GM19238 (cell line): ENCODE results near the gene SAPCD1.

ENCODE experiments used
- DNase-seq: peaks from one replicate; pipeline ENCODE4 v3.0.0; 2011; ENCODE audit warnings: low spot score; ENCODE audit not compliant: insufficient read length

Gene SAPCD1

GRCh38 chr6:31750411-31751022 is 11.9 kb upstream of the SAPCD1 start:
- no peak for DNase-seq

DNA sequence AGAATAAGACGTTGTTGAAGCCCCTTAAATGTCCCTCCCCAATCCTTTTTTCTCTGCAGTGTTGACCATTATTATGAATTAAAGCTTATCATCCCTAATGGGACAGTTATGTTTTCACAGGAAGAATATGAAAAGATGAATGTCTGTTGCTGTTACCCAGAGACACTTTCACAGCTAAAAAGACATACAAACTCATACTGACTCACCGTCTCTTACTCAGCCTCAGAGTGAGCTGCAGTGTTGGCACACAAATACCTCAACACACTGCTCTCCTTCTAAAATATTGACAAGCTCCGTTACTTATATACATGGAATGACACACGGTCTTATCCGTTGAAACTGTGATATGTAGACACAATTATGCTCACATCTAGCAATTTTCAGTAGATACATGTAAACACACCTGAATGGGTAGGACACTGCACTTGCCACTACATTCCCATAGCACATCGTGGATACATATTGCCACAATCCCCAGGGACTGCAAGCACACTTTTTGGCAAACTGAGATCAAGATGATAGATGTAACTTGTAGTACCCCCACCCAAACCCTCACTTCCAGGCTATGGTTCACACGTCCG is 9.6 kb upstream of the SAPCD1 start:
- DNase-seq = no peak

DNA sequence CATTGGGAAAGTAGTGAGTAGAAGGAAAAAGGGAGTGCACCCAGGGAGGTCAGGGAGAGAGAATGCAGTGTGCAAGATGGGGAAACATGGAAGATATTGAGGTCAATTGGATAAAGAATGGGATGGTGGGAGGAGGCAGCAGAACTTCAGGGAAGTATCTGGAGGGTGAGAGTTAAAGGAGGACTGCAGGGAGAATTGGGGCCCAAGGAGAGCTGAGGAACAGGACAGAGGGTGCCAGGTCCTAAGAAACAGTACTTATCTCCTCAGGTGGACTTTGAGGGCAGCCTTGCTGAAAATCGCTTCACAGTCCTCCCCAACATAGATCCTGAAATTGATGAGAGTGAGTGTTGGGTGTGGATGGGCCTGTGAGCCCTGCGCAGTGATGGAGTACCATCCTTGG is 4.2 kb upstream of the SAPCD1 start:
- DNase-seq = no peak

GRCh38 chr6:31760790-31761189 is 1.7 kb upstream of the SAPCD1 start:
- DNase-seq = no peak

GRCh38 chr6:31761343-31761742 is 1.1 kb upstream of the SAPCD1 start:
- DNase-seq = no peak

- no peak for DNase-seq
Measured at GRCh38 chr6:31762878-31763618, 592 bp downstream of the SAPCD1 start.

GRCh38 chr6:31763619-31763940 is 1.1 kb downstream of the SAPCD1 start:
- DNase-seq = no peak

- DNase-seq = no peak
Measured at GRCh38 chr6:31764198-31764597, 1.7 kb downstream of the SAPCD1 start.

- DNase-seq = no peak
Measured at GRCh38 chr6:31765559-31765909, 3.1 kb downstream of the SAPCD1 start.

- no peak for DNase-seq
Measured at GRCh38 chr6:31765910-31766794, 3.7 kb downstream of the SAPCD1 start.

DNA sequence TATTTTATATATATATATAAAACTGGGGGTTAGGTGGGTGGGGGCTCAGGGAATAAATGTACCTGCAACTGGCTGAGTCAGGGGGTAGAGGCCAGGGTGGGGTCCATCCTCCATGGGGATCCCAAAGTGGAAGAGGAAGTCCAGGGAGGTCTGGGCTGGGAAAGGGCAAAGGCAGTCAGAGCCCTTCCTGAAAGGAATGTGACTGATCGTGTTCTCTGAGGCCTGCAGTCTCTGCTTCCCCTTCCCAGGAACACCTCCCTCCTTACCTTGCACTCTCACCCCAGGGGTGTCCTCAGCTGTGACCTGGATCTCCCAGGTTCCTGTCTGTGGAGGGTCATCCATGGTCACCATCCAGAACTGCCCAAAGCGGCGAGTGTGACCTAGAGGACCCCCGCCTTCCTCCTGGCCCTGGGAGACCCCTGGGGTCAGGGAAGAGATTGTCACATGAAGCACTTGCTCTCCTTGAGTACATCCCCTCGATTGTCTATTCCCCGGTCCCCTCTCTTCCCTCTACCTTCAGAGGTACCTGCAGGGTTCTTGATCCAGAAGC is 4.7 kb downstream of the SAPCD1 start:
- no peak for DNase-seq

DNA sequence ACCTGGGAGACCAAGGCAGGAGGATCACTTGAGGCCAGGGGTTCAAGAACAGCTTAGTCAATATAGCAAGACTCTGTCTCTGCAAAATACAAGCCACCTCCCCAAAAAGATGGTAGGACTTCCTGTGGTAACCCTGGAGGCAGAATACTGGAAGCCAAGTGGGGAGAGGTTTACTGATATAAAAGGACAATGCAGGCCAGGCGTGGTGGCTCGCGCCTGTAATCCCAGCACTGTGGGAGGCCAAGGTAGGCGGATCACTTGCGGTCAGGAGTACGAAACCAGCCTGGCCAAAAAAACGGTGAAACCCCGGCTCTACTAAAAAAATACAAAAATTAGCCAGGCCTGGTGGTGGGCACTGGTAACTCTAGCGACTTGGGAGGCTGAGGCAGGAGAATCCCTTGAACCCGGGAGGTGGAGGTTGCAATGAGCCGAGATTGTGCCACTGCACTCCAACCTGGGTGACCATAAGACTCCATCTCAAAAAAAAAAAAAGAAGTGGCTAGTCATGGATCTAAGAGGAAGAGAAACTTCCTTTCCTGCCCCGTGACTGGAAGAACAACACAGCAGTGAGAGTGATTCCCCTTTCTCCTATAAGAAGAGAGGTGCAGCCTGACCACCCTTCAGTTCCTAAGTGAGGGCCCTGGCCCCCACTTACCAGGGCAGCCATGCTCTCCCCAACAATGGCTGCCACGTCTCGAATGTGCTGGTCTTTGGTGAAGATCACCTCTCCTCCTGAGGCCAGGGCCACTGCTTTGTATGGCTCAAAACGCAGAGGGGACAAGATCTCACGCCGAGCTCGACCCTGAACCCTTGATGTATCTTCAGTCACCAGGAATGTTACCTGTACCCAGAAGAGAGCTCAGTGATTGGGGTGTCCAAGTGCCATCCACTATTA is 6.2 kb downstream of the SAPCD1 start:
- DNase-seq = no peak

DNA sequence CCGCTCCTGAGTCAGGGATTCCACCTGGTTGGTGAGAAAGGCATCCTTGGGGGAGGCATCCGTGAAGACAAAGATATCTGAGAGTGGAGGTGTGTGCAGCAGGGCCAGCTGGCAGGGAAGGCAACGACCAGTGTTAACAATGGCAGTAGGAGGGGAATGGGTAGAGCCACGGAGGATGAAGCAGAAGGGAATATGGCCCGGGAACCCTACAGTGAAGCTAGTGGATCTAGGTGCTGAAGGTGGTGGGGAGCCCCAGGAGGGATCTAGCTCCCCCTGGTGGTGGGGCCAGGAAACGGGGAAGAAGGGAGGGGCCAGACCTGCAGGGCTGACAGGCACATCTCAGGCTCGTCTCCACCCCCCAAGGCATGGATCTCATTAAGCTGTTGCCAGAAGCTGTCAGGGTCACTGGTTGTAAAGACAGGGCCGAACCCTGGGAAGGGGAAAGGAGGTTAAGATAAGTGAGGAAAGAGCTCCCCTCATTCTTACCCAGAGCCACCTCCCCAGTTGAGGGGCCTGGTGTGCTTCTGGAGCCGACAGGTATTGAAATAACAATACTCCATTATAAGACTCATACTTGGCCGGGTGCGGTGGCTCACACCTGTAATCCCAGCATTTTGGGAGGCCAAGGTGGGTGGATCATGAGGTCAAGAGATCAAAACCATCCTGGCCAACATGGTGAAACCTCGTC is 7.4 kb downstream of the SAPCD1 start:
- DNase-seq = peak; percentile 87

DNA sequence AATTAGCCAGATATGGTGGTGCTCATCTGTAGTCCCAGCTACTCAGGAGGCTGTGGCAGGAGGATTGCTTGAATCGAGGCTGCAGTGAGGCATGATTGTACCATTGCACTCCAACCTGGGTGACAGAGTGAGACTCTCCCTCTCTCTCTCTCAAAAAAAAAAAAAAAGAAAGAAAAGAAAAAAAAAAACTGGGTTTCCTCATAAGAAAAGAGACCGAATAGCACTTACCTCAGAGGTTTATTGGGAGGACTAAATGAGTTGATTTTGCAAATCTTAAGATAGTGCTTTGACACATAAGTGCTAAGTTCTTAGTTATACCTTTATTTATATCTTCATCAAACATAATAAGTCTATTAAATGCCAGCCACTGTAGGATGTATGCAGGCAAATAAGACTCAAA is 8.4 kb downstream of the SAPCD1 start:
- no peak for DNase-seq

DNA sequence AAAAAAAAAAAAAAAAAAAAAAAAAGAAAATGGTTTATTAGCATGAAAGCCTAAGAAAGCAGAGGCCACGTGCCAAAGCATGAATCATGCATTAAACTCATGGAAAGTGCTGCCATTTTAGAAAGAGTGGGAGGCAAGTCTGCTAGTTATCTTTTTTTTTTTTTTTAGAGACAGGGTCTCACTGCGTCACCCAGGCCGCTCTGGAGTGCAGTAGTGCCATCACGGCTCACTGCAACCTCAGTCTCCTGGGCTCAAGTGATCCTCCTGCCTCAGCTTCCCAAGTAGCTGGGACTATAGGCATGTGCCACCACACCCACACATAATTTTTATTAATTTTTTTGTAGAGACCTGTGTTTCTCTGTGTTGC is 9.5 kb downstream of the SAPCD1 start:
- DNase-seq = no peak

DNA sequence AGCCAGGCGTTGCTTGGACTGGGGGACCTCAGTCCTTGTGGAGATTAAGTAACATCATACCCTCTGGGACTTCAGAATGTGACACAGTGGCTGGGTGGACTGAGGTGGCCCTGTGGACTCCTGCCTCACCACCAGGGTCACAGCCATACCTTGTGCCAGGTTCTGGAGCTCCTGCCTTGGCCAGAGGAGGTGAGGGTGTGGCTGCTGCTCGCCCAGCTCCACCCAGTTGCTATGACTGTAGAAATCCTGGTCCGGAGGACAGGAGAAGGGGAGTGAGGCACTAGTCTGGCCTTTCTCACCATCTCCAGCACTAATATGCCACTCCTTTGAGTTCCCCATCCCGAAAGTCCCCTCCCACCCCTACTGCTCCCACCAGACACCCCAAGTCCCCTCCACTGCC is 12.7 kb downstream of the SAPCD1 start:
- no peak for DNase-seq

DNA sequence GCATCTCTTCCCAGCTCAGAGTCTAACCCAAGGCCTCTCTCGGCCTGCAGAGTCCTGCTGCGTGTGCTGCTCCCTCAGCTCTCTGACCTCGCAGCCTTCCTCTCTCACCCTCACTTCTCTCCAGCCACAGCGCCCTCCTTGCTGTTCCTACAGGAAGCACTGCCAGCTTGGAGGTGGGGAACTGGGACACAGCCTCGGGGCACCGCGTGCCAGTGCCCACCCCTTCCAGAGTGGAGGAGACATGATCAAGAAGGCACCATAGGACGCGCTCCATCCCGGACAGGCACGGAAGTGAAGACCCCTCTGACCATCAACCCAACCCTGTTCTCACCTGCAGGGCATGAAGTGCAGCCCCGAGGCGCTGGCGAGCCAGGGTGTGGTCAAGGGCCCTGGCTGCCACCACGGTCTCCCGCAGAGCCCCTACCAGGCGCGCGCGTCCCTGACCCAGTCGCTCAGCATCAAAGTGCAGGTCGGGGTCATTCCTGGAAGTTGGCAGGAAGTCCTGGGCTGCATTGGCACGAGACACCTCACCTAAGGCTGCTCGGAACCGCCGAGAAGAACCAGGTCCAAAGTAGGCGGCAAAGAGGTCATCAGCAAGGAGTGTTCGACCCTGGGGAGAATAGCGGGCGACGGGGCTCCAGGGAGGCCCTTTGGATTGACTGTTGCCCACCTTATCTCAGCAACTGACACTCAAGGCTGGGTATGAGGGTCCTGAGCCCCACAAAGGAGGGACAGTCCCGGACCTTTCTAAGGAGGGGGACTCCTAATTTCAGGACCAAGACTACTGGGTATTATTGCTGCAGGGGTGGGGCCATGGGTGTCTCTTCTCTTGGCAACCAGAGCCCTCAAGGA is 13.4 kb downstream of the SAPCD1 start:
- DNase-seq = no peak

DNA sequence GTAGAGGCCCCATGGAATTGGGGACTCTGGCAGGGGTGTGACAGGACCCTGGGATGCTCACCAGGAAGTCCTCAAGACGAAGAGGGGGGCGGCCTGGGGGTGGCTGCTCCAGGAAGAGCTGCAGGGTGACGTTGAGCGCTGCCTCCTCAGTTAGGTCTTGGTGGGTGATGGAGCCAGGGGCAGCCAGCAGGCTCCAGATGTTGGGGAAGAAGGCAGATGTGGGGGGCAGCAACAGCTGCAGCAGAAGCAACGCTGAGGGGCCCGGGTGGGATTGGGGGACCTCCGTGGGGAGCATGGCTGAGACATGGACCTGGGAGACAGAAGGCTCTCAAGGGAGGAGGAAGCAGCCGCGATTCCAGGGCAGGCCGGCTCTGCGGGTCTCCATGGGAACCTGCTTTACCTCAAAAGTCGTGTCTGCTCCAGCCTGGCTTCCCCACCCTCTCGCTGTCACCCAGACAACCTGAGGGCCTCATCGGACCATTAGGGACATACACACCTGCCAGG is 14.1 kb downstream of the SAPCD1 start:
- no peak for DNase-seq

- DNase-seq = peak; percentile 67
Measured at GRCh38 chr6:31776989-31777666, 14.7 kb downstream of the SAPCD1 start, which contains the start of gene VWA7. TSS of gene VWA7 (minus strand) at chr6:31777328. CDS start at chr6:31776779, 549 bp downstream.
